Measurements from ENCODE around the gene SLC22A3.

DNA sequence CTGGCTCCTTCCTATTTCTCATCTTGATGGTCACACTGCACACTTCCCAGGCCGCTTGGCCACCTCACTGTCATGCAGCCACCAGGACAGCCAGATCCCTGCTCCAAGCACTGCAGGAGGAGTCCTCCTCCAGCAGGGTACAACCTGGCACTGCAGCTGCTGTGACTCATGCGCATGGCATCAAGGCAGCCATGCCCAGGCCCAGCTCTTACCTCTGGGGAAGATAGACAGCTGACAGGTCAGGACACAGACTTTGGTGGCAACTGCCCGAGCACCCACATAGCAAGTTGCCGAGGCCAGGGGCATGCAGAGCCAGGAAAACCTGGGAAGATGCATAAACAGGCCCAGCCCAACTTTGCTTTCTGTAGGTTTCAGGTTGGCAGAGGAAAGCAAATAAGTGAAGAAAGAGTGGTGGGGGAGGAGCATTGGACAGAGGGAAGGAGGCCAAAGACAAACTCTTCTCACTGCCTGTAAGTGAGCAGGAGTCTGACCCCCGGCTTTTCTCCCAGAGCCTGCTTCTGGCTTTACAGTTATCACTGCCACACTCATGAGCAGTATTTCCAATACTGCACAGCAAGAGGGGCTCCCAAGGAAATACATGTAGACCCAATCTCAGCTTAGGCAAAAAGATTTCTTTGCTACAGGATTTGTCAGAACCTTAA, 38.8 kb downstream of the SLC22A3 start:
- TF ChIP-seq POLR2A (IDR thresholded peaks at IDR 0.05; ENCODE audit: borderline replicate concordance, extremely low read depth, insufficient read depth, insufficient read length): no peak
- TF ChIP-seq CBX3 (IDR thresholded peaks at IDR 0.05; ENCODE audit: low read depth): peak; percentile 45; the same call in 1 of the 2 replicates
- TF ChIP-seq, protein P1, sequence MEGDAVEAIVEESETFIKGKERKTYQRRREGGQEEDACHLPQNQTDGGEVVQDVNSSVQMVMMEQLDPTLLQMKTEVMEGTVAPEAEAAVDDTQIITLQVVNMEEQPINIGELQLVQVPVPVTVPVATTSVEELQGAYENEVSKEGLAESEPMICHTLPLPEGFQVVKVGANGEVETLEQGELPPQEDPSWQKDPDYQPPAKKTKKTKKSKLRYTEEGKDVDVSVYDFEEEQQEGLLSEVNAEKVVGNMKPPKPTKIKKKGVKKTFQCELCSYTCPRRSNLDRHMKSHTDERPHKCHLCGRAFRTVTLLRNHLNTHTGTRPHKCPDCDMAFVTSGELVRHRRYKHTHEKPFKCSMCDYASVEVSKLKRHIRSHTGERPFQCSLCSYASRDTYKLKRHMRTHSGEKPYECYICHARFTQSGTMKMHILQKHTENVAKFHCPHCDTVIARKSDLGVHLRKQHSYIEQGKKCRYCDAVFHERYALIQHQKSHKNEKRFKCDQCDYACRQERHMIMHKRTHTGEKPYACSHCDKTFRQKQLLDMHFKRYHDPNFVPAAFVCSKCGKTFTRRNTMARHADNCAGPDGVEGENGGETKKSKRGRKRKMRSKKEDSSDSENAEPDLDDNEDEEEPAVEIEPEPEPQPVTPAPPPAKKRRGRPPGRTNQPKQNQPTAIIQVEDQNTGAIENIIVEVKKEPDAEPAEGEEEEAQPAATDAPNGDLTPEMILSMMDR (IDR thresholded peaks at IDR 0.05 in 2 of 3, conservative IDR thresholded peaks at IDR 0.05 in 1 of 3; ENCODE audit: borderline replicate concordance in 1 of 3, insufficient read depth in 1 of 3, low read depth in 2 of 3, low read length in 2 of 3): peak in 1 of 3 experiments; percentile 47; a peak in 2 of 6 replicates
